Measurements from ENCODE around the gene DST. TPM values are rescaled to one million over a fixed set of nuclear protein-coding genes. Genes with fewer than 3 reads are reported as not detected.

The DST gene
- total and polyA plus RNA-seq, 2 of the 8 experiments (the other 6 are each of a cell fraction or from before 2014, with no cell fraction given) = 49.4 to 116 TPM

DNA sequence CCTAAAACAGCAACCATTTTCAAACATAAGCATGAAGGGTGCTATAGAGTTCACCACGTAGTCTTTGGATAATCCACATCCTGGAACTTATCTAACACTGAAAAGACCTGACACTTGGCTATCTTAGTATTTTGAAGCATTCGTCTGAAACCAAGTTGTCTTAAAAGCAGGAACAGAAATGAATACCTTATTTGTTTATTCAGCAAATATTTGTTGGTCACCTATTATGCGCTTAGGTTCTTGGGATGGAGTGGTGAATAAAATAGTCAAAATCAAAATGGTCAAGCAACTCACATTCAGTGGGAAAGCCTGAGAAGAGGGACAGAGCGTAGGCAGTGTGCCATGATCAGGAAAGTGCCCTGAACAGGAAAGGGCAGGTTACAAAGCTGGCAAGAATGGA lies 206.9 kb downstream of the DST start (continued):
- TF ChIP-seq, protein P1, sequence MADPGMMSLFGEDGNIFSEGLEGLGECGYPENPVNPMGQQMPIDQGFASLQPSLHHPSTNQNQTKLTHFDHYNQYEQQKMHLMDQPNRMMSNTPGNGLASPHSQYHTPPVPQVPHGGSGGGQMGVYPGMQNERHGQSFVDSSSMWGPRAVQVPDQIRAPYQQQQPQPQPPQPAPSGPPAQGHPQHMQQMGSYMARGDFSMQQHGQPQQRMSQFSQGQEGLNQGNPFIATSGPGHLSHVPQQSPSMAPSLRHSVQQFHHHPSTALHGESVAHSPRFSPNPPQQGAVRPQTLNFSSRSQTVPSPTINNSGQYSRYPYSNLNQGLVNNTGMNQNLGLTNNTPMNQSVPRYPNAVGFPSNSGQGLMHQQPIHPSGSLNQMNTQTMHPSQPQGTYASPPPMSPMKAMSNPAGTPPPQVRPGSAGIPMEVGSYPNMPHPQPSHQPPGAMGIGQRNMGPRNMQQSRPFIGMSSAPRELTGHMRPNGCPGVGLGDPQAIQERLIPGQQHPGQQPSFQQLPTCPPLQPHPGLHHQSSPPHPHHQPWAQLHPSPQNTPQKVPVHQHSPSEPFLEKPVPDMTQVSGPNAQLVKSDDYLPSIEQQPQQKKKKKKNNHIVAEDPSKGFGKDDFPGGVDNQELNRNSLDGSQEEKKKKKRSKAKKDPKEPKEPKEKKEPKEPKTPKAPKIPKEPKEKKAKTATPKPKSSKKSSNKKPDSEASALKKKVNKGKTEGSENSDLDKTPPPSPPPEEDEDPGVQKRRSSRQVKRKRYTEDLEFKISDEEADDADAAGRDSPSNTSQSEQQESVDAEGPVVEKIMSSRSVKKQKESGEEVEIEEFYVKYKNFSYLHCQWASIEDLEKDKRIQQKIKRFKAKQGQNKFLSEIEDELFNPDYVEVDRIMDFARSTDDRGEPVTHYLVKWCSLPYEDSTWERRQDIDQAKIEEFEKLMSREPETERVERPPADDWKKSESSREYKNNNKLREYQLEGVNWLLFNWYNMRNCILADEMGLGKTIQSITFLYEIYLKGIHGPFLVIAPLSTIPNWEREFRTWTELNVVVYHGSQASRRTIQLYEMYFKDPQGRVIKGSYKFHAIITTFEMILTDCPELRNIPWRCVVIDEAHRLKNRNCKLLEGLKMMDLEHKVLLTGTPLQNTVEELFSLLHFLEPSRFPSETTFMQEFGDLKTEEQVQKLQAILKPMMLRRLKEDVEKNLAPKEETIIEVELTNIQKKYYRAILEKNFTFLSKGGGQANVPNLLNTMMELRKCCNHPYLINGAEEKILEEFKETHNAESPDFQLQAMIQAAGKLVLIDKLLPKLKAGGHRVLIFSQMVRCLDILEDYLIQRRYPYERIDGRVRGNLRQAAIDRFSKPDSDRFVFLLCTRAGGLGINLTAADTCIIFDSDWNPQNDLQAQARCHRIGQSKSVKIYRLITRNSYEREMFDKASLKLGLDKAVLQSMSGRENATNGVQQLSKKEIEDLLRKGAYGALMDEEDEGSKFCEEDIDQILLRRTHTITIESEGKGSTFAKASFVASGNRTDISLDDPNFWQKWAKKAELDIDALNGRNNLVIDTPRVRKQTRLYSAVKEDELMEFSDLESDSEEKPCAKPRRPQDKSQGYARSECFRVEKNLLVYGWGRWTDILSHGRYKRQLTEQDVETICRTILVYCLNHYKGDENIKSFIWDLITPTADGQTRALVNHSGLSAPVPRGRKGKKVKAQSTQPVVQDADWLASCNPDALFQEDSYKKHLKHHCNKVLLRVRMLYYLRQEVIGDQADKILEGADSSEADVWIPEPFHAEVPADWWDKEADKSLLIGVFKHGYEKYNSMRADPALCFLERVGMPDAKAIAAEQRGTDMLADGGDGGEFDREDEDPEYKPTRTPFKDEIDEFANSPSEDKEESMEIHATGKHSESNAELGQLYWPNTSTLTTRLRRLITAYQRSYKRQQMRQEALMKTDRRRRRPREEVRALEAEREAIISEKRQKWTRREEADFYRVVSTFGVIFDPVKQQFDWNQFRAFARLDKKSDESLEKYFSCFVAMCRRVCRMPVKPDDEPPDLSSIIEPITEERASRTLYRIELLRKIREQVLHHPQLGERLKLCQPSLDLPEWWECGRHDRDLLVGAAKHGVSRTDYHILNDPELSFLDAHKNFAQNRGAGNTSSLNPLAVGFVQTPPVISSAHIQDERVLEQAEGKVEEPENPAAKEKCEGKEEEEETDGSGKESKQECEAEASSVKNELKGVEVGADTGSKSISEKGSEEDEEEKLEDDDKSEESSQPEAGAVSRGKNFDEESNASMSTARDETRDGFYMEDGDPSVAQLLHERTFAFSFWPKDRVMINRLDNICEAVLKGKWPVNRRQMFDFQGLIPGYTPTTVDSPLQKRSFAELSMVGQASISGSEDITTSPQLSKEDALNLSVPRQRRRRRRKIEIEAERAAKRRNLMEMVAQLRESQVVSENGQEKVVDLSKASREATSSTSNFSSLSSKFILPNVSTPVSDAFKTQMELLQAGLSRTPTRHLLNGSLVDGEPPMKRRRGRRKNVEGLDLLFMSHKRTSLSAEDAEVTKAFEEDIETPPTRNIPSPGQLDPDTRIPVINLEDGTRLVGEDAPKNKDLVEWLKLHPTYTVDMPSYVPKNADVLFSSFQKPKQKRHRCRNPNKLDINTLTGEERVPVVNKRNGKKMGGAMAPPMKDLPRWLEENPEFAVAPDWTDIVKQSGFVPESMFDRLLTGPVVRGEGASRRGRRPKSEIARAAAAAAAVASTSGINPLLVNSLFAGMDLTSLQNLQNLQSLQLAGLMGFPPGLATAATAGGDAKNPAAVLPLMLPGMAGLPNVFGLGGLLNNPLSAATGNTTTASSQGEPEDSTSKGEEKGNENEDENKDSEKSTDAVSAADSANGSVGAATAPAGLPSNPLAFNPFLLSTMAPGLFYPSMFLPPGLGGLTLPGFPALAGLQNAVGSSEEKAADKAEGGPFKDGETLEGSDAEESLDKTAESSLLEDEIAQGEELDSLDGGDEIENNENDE (IDR thresholded peaks at IDR 0.05; ENCODE audit: insufficient replicate concordance, low read length) = no peak
- TF ChIP-seq GABPA (IDR thresholded peaks at IDR 0.05; ENCODE audit: borderline replicate concordance, insufficient read depth, low read length) (no peak), SIX5 (IDR thresholded peaks at IDR 0.05; ENCODE audit: low read depth, low read length) (no peak), RBBP5 (IDR thresholded peaks at IDR 0.05; ENCODE audit: borderline replicate concordance, low read depth, low read length) (no peak), JUND (IDR thresholded peaks at IDR 0.05; ENCODE audit: low read length) (no peak), EZH2 (IDR thresholded peaks at IDR 0.05; ENCODE audit: low read depth, low read length, severe bottlenecking) (no peak)
- TF ChIP-seq, protein P2, sequence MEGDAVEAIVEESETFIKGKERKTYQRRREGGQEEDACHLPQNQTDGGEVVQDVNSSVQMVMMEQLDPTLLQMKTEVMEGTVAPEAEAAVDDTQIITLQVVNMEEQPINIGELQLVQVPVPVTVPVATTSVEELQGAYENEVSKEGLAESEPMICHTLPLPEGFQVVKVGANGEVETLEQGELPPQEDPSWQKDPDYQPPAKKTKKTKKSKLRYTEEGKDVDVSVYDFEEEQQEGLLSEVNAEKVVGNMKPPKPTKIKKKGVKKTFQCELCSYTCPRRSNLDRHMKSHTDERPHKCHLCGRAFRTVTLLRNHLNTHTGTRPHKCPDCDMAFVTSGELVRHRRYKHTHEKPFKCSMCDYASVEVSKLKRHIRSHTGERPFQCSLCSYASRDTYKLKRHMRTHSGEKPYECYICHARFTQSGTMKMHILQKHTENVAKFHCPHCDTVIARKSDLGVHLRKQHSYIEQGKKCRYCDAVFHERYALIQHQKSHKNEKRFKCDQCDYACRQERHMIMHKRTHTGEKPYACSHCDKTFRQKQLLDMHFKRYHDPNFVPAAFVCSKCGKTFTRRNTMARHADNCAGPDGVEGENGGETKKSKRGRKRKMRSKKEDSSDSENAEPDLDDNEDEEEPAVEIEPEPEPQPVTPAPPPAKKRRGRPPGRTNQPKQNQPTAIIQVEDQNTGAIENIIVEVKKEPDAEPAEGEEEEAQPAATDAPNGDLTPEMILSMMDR (IDR thresholded peaks at IDR 0.05; ENCODE audit: control extremely low read depth in 1 of 3, insufficient read depth in 1 of 3, low read depth in 1 of 3, low read length in 3 of 3) = no peak
- TF ChIP-seq, protein P3, sequence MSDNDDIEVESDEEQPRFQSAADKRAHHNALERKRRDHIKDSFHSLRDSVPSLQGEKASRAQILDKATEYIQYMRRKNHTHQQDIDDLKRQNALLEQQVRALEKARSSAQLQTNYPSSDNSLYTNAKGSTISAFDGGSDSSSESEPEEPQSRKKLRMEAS (IDR thresholded peaks at IDR 0.05) = no peak
